Left hindlimb (tissue), 1 donor: ENCODE data around the gene KDSR.

Source experiments
- DNase-seq: peaks from one replicate; pipeline ENCODE4 v3.0.0-alpha.2; 2018

The KDSR gene

DNA sequence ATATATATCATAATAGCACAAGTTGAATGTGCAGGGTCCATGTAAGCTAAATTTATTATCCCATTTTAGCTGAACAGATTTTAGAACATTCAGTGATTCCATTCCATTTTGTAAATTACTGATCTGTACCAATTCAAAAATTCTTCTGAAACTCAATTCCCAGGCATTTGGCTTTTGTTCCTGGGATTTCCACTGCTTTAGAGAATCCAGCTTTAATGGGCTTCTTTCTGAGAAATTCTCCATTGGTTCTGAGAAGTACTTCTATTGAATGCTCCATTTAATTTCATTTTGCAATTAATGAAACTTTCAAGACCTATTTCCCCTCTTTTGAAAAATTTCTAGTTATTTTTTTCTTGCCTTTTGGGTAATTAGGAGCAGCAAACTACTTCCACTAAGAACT is 84.2 kb downstream of the KDSR start:
- no peak for DNase-seq
